ENCODE data around the gene CAMTA1.

CAMTA1 gene

DNA sequence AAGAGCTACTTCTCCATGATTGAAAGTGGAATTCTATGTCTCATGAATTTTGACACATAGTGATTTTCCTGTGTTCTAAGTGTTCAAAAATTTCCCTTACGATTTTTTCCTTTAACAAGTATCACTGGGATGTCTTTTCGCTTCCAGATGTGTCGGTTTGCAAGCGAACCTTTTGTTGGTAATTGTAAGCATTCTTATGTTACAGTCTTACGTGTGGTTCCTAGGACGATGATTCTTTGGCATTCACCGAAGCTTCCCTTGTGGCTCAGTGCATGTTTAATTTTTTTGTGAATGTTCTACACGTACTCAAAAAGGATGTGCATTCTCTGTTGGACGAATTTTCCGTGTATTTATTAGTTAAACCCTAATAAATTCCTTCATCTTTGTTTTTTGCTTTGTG lies 211.6 kb downstream of the CAMTA1 start:
- Histone ChIP-seq H3K27me3 (ENCODE audit: control insufficient read depth in 5 of 5, insufficient read depth in 4 of 5, low read length in 5 of 5) (peaks cover 0 to 6% (median 0%) of the 10 kb centered on the region in 5 donors), H3K9ac (ENCODE audit: low read length in 5 of 5) (no peak overlapping the region), H3K36me3 (ENCODE audit: control insufficient read depth in 5 of 5, insufficient read depth in 5 of 5, low read length in 5 of 5) (no peaks in the 10 kb centered on the region), H3K4me3 (ENCODE audit: low read depth in 1 of 5, low read length in 5 of 5) (no peak overlapping the region), H3K9me3 (ENCODE audit: control insufficient read depth in 5 of 5, low read length in 5 of 5) (peaks cover 0 to 19% (median 13%) of the 10 kb centered on the region in 5 donors), H3K4me1 (ENCODE audit: control insufficient read depth in 5 of 5, insufficient read depth in 5 of 5, low read length in 5 of 5) (no peaks in the 10 kb centered on the region), H3K27ac (ENCODE audit: low read depth, low read length) (no peak overlapping the region)

DNA sequence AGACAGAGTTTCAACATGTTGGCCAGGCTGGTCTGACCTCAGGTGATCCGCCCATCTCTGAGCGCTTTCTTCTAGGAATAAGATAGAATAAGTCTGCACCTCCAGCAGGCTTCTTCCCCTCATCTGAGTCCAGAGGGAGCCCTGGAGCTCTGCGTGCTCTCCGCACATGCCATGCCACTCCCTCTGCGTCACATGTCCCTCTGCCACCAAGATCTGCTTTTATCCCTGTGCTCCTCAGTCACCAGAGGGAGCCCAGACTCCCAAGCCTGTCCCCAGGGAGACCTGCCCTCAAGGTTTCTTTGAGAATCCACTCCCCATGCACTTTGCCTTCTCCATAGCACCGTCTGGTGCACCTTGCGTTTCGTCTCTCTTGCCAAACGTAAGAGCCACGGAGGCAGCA lies 213.0 kb downstream of the CAMTA1 start:
- peaks cover 0 to 6% (median 3%) of the 10 kb centered on the region in 5 donors for H3K27me3 ChIP-seq (ENCODE audit: control insufficient read depth in 5 of 5, insufficient read depth in 4 of 5, low read length in 5 of 5)
- H3K9ac ChIP-seq (ENCODE audit: low read length in 5 of 5), result no peak overlapping the region
- peaks cover 0 to 12% (median 6%) of the 10 kb centered on the region in 5 donors for H3K9me3 ChIP-seq (ENCODE audit: control insufficient read depth in 5 of 5, low read length in 5 of 5)

DNA sequence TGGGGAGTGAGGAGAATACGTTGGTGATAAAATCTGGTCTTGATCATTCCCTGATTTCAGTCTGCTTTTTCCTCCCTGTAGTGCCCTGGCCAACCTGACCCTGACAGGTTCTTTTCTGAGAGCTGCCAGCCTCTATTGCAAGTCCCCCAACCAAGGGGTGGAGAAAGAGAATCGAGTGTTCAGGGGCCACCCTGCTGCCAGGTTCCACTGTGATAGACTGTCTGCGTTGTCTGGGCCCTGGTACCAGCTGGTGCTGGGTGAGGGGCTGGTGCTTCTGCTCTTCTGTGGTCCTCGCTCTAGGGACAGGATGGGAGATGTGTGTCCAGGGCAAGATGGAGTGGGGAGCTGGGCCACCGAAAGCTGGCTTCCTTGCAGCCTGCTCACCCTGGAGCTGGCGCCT lies 214.6 kb downstream of the CAMTA1 start:
- H3K9me3 ChIP-seq (ENCODE audit: control insufficient read depth in 5 of 5, low read length in 5 of 5), result no peaks in the 10 kb centered on the region
- no peak overlapping the region for H3K27ac ChIP-seq (ENCODE audit: low read depth, low read length)
- no peak overlapping the region for H3K4me3 ChIP-seq (ENCODE audit: low read depth in 1 of 5, low read length in 5 of 5)
- no peak overlapping the region for H3K9ac ChIP-seq (ENCODE audit: low read length in 5 of 5)
- no peaks in the 10 kb centered on the region for H3K36me3 ChIP-seq (ENCODE audit: control insufficient read depth in 5 of 5, insufficient read depth in 5 of 5, low read length in 5 of 5)
- peaks cover 0 to 6% (median 3%) of the 10 kb centered on the region in 5 donors for H3K27me3 ChIP-seq (ENCODE audit: control insufficient read depth in 5 of 5, insufficient read depth in 4 of 5, low read length in 5 of 5)
- no peaks in the 10 kb centered on the region for H3K4me1 ChIP-seq (ENCODE audit: control insufficient read depth in 5 of 5, insufficient read depth in 5 of 5, low read length in 5 of 5)

More for the DNA sequence above, 213.0 kb downstream of the CAMTA1 start:
- H3K4me3 ChIP-seq (ENCODE audit: low read depth in 1 of 5, low read length in 5 of 5), result no peak overlapping the region
- H3K27ac ChIP-seq (ENCODE audit: low read depth, low read length), result no peak overlapping the region
- no peaks in the 10 kb centered on the region for H3K4me1 ChIP-seq (ENCODE audit: control insufficient read depth in 5 of 5, insufficient read depth in 5 of 5, low read length in 5 of 5)
- no peaks in the 10 kb centered on the region for H3K36me3 ChIP-seq (ENCODE audit: control insufficient read depth in 5 of 5, insufficient read depth in 5 of 5, low read length in 5 of 5)

DNA sequence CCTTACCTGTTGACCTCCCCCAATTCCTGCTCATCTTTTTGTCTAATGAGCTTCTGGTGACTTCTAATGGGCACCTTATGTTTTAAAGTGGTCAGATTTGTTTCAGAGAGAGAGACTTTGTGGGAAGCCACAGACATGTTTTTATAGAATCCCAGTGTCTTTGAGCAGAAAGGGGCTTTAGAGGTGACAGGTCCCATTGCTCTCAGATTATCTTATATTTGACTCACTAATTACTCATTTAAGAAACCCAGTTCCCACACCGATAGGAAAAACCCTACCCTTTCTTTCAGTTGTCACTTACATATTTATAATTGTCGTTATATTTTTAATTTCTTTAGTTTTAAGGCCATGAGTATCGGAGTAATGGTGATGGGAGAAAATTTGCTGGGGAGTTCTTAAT lies 215.5 kb downstream of the CAMTA1 start:
- Histone ChIP-seq H3K9ac (ENCODE audit: low read length in 5 of 5) (no peak overlapping the region), H3K4me1 (ENCODE audit: control insufficient read depth in 5 of 5, insufficient read depth in 5 of 5, low read length in 5 of 5) (no peaks in the 10 kb centered on the region), H3K9me3 (ENCODE audit: control insufficient read depth in 5 of 5, low read length in 5 of 5) (no peaks in the 10 kb centered on the region), H3K27ac (ENCODE audit: low read depth, low read length) (no peak overlapping the region), H3K4me3 (ENCODE audit: low read depth in 1 of 5, low read length in 5 of 5) (no peak overlapping the region), H3K27me3 (ENCODE audit: control insufficient read depth in 5 of 5, insufficient read depth in 4 of 5, low read length in 5 of 5) (peaks cover 0 to 7% (median 3%) of the 10 kb centered on the region in 5 donors), H3K36me3 (ENCODE audit: control insufficient read depth in 5 of 5, insufficient read depth in 5 of 5, low read length in 5 of 5) (no peaks in the 10 kb centered on the region)

DNA sequence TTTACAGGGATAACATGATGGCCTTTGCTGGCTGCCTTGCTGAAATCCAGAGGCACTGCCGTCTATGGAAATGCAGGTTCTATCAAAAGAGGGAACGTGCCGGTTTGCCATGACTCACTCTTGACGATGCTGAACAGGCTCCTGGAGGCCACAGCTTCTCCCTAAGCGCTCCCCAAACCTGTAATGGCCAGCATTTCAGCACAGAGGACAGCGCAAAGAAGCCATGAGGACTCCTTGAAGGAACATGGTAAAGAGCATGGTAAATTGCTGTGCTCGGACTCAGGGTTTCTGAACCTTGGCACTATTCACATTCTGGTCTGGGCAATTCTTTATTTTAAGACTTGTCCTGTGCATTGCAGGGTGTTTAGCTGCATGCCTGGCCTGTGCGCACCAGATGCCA lies 217.5 kb downstream of the CAMTA1 start:
- Histone ChIP-seq H3K4me3 (ENCODE audit: low read depth in 1 of 5, low read length in 5 of 5) (no peak overlapping the region), H3K4me1 (ENCODE audit: control insufficient read depth in 5 of 5, insufficient read depth in 5 of 5, low read length in 5 of 5) (no peaks in the 10 kb centered on the region), H3K27ac (ENCODE audit: low read depth, low read length) (no peak overlapping the region), H3K27me3 (ENCODE audit: control insufficient read depth in 5 of 5, insufficient read depth in 4 of 5, low read length in 5 of 5) (peaks cover 0 to 11% (median 3%) of the 10 kb centered on the region in 5 donors), H3K36me3 (ENCODE audit: control insufficient read depth in 5 of 5, insufficient read depth in 5 of 5, low read length in 5 of 5) (no peaks in the 10 kb centered on the region), H3K9me3 (ENCODE audit: control insufficient read depth in 5 of 5, low read length in 5 of 5) (no peaks in the 10 kb centered on the region), H3K9ac (ENCODE audit: low read length in 5 of 5) (no peak overlapping the region)

DNA sequence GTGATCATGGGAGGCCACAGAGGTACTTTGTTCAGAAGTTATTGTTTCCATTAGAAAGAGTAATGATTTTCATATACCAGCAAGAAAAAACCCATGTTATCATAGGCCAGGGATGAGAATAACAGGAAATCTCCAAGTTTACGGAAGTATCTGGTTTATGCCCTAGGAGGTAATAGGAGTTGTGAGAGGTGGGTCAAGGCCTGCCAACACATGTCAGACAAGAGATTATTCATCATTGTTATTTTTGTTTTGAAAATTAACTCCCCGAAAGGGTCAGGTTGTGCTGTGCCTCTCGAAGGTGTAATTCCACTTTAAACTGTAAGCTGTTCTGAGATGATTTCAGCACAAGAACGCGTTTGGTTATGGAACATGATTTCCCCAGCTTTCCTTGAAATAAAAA lies 218.4 kb downstream of the CAMTA1 start:
- H3K27me3 ChIP-seq (ENCODE audit: control insufficient read depth in 5 of 5, insufficient read depth in 4 of 5, low read length in 5 of 5), result peaks cover 0 to 7% (median 3%) of the 10 kb centered on the region in 5 donors
- no peak overlapping the region for H3K4me3 ChIP-seq (ENCODE audit: low read depth in 1 of 5, low read length in 5 of 5)
- H3K27ac ChIP-seq (ENCODE audit: low read depth, low read length), result no peak overlapping the region
- H3K4me1 ChIP-seq (ENCODE audit: control insufficient read depth in 5 of 5, insufficient read depth in 5 of 5, low read length in 5 of 5), result no peaks in the 10 kb centered on the region
- H3K9me3 ChIP-seq (ENCODE audit: control insufficient read depth in 5 of 5, low read length in 5 of 5), result no peaks in the 10 kb centered on the region
- H3K9ac ChIP-seq (ENCODE audit: low read length in 5 of 5), result no peak overlapping the region
- no peaks in the 10 kb centered on the region for H3K36me3 ChIP-seq (ENCODE audit: control insufficient read depth in 5 of 5, insufficient read depth in 5 of 5, low read length in 5 of 5)

DNA sequence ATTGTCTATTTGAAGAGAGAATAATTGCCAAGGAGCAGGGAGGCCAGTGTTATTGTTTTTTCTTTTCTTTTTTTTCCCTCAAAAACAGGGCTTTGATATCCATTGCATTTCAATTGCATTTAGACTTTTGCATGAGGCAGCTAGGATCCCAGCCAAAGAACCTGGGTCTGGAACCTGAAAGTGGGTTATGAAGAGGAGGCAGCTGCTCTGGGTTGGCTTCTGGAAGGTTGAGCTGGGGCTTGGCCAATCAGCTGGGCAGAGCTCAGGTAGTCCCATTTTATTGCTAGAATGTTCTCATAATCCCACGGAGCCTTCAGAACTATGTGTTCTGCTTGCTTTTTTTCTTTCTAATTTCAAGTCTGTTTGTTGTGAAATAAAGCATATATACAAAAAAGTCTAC lies 218.9 kb downstream of the CAMTA1 start:
- Histone ChIP-seq H3K4me3 (ENCODE audit: low read depth in 1 of 5, low read length in 5 of 5) (no peak overlapping the region), H3K4me1 (ENCODE audit: control insufficient read depth in 5 of 5, insufficient read depth in 5 of 5, low read length in 5 of 5) (no peaks in the 10 kb centered on the region), H3K27ac (ENCODE audit: low read depth, low read length) (no peak overlapping the region), H3K36me3 (ENCODE audit: control insufficient read depth in 5 of 5, insufficient read depth in 5 of 5, low read length in 5 of 5) (no peaks in the 10 kb centered on the region), H3K9me3 (ENCODE audit: control insufficient read depth in 5 of 5, low read length in 5 of 5) (no peaks in the 10 kb centered on the region), H3K9ac (ENCODE audit: low read length in 5 of 5) (no peak overlapping the region), H3K27me3 (ENCODE audit: control insufficient read depth in 5 of 5, insufficient read depth in 4 of 5, low read length in 5 of 5) (peaks cover 0 to 7% (median 4%) of the 10 kb centered on the region in 5 donors)

DNA sequence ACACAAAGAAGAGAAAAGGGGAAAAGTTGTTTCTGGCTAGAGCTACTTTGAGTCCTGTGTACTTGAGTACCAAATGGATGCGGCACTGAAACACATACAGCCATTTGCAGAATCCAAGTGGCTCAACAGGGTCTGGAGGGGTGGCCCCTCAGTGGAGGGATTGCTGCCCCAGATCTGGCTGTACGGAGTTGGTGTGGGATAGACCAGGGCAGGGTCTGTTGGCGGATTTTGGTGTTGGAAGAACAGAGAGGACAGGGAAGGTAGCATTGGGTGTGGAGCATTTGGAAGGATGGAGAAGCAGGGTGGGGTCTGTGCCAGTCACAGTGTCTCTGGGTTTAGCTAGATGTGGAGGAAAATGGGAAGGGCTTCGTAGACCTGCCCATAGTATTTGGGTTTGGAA lies 220.5 kb downstream of the CAMTA1 start:
- H3K27ac ChIP-seq (ENCODE audit: low read depth, low read length), result no peak overlapping the region
- H3K9me3 ChIP-seq (ENCODE audit: control insufficient read depth in 5 of 5, low read length in 5 of 5), result no peaks in the 10 kb centered on the region
- H3K27me3 ChIP-seq (ENCODE audit: control insufficient read depth in 5 of 5, insufficient read depth in 4 of 5, low read length in 5 of 5), result peaks cover 0 to 15% (median 6%) of the 10 kb centered on the region in 5 donors
- H3K36me3 ChIP-seq (ENCODE audit: control insufficient read depth in 5 of 5, insufficient read depth in 5 of 5, low read length in 5 of 5), result no peaks in the 10 kb centered on the region
- H3K4me1 ChIP-seq (ENCODE audit: control insufficient read depth in 5 of 5, insufficient read depth in 5 of 5, low read length in 5 of 5), result no peaks in the 10 kb centered on the region
- no peak overlapping the region for H3K9ac ChIP-seq (ENCODE audit: low read length in 5 of 5)
- H3K4me3 ChIP-seq (ENCODE audit: low read depth in 1 of 5, low read length in 5 of 5), result no peak overlapping the region

DNA sequence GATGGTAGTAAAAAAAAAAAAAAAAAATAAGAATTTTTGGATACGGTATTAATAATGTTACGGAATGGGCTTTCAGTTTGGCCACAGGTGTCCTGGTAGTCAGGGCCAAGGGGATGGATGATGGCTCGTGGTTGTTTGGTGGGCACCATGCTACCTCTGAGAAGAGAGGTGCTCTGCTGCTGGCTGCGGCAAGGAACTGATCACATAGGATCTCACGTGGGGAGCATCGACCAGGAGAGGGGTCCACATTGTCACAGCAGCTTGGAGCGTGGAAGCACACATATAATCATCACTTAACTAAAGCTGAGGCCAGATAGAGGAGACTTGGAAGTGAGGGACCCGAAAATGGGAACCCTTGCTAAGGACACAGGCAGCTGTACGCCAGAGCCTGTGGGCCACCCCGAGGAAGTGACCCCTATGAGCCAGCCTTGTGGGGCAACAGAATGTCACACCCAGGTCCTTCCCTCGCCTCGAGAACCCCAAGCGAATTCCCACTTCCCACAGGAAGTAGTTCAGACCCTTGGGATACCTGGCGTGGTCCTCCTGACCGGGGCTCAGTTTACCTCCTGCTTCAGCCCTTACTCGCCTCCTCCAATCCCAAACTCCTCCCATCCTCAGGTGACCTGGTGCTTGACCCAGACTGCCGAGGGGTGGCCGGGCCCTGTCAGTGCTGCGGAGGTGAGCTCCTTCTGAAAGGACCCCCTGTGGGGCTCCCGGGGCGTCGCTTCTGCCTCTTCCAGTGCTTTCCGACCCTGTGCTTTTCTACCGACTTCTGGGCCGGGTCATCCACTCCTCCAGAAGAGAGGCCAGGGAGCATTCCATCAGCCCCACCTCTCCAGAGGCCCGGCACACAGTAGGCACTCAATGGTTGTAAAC lies 222.0 kb downstream of the CAMTA1 start:
- Histone ChIP-seq H3K4me3 (ENCODE audit: low read depth in 1 of 5, low read length in 5 of 5) (no peak overlapping the region), H3K27me3 (ENCODE audit: control insufficient read depth in 5 of 5, insufficient read depth in 4 of 5, low read length in 5 of 5) (peaks cover 0 to 19% (median 5%) of the 10 kb centered on the region in 5 donors), H3K36me3 (ENCODE audit: control insufficient read depth in 5 of 5, insufficient read depth in 5 of 5, low read length in 5 of 5) (no peaks in the 10 kb centered on the region)

DNA sequence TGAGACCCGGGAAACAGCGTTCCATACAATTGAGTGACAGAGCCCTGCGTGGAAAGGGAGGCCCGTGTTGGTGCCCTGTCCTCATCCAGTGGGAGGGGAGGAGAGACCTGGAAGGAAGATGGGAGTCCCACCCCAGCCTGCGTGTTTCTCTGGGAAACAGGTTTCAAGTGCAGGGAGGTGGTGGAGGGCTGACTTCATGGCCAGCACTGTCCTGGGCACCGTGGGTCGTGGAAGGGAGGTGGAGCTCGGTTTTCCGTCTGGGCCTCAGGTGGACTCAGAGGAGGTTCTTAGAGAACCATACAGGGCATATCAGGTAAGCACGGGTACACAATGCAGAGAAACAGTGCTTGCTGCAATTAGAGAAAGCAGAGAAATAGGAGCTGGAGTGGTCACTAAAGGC lies 222.6 kb downstream of the CAMTA1 start:
- Histone ChIP-seq H3K27ac (ENCODE audit: low read depth, low read length) (no peak overlapping the region), H3K9me3 (ENCODE audit: control insufficient read depth in 5 of 5, low read length in 5 of 5) (no peaks in the 10 kb centered on the region), H3K4me3 (ENCODE audit: low read depth in 1 of 5, low read length in 5 of 5) (no peak overlapping the region), H3K9ac (ENCODE audit: low read length in 5 of 5) (no peak overlapping the region), H3K27me3 (ENCODE audit: control insufficient read depth in 5 of 5, insufficient read depth in 4 of 5, low read length in 5 of 5) (peaks cover 3 to 19% (median 5%) of the 10 kb centered on the region in 5 donors), H3K36me3 (ENCODE audit: control insufficient read depth in 5 of 5, insufficient read depth in 5 of 5, low read length in 5 of 5) (no peaks in the 10 kb centered on the region), H3K4me1 (ENCODE audit: control insufficient read depth in 5 of 5, insufficient read depth in 5 of 5, low read length in 5 of 5) (no peaks in the 10 kb centered on the region)

More for the DNA sequence above, 222.0 kb downstream of the CAMTA1 start:
- H3K9me3 ChIP-seq (ENCODE audit: control insufficient read depth in 5 of 5, low read length in 5 of 5), result no peaks in the 10 kb centered on the region
- H3K9ac ChIP-seq (ENCODE audit: low read length in 5 of 5), result no peak overlapping the region
- no peaks in the 10 kb centered on the region for H3K4me1 ChIP-seq (ENCODE audit: control insufficient read depth in 5 of 5, insufficient read depth in 5 of 5, low read length in 5 of 5)
- no peak overlapping the region for H3K27ac ChIP-seq (ENCODE audit: low read depth, low read length)

All from subcutaneous abdominal adipose tissue (tissue), 5 donors.